ENCODE measurements around the gene DPP7. TPM values are rescaled to one million over a fixed set of nuclear protein-coding genes. Genes with fewer than 3 reads are reported as not detected.
A peak's percentile ranks its signal among the peaks of the same experiment; 100 is the strongest.
"Not testable (repeated sequence)": the region's sequence is repeated elsewhere in the genome, so short reads cannot be mapped to it uniquely, and the experiment has no call there.

DPP7 gene
- total RNA-seq, 1 donor from 2014 or later: 66.6 TPM

DNA sequence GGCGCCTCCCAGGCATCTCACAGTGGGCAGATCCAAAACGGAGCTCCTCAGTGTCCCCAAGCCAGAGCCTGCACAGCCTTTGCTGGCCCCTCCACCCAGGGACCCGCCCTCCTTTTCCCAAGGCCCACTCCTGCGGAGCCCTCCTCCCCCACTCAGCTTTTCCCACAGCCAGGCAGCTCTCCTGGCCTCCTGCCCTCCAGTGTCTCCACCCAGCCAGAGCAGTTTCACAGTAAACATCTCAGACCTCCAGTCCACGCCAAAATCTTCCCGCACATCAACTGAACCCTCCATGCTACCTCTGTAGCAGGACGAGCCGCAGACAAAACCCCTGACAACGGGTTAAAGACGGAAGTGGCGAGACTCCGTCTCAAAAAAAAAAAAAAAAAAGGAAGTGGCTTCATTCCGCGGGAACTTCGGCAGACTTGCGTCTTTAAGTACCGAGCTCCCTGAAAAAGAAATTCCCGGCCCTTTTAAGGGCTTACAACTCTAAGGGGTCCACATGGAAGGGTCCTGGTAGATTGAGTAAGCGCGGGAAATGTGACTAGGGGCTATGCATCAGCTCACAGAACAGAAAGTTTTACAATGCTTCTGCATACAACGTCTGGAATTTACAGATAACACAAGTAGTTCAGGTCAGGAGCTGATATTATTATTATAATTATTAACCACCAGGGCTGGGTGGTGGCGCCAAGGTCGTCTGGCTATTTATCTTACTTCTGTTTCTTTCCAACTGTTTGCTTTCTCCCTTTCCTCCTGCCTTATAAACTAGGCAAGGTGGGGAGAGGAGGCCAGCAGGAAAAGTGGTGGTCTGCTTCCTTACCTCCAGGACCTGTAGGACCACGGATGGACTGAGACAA, 13.0 kb upstream of the DPP7 start:
- Histone ChIP-seq H3K27me3 (ENCODE audit: control insufficient read depth, insufficient read depth, low read length) (no peaks in the 10 kb centered on the region), H3K4me3 (ENCODE audit: low read depth, low read length) (peak overlapping the region; percentile 8), H3K36me3 (ENCODE audit: control insufficient read depth, insufficient read depth, low read length) (no peaks in the 10 kb centered on the region)
- DNase-seq (ENCODE audit: low read depth) (peak; percentile 30), FAIRE-seq (no peak)
- no peak for TF ChIP-seq CTCF (IDR thresholded peaks at IDR 0.05; ENCODE audit: insufficient read depth, low read length, severe bottlenecking)

GRCh38 chr9:137126786-137127185, 12.3 kb upstream of the DPP7 start:
- H3K36me3 ChIP-seq (ENCODE audit: control insufficient read depth, insufficient read depth, low read length): no peaks in the 10 kb centered on the region
- no peak for DNase-seq (ENCODE audit: low read depth)
- no peak overlapping the region for H3K4me3 ChIP-seq (ENCODE audit: low read depth, low read length)
- no peak for FAIRE-seq
- no peak for TF ChIP-seq CTCF (IDR thresholded peaks at IDR 0.05; ENCODE audit: insufficient read depth, low read length, severe bottlenecking)
- no peaks in the 10 kb centered on the region for H3K27me3 ChIP-seq (ENCODE audit: control insufficient read depth, insufficient read depth, low read length)

- H3K27me3 ChIP-seq (ENCODE audit: control insufficient read depth, insufficient read depth, low read length); DNase-seq (ENCODE audit: low read depth); H3K4me3 ChIP-seq (ENCODE audit: low read depth, low read length); H3K36me3 ChIP-seq (ENCODE audit: control insufficient read depth, insufficient read depth, low read length); FAIRE-seq: not testable (repeated sequence)
These were observed 9.5 kb upstream of the DPP7 start for GRCh38 chr9:137123952-137124462.

DNA sequence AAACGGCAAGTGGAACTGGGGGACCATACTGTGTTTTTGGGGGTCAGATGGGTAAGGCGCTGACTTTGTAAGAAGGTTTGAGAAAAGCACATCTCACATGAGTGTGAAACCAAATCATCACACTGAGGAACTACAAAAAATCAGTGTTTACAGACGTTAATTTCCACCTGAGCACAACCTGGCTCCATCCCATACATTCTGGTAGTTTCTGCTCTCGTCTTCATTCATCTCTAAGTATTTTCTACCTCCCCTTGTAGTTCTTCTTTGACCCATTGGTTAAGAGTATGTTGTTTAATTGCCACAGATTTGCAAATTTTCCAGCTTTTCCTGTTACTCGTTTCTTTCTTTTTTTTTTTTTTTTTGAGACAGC, 8.9 kb upstream of the DPP7 start:
- no peaks in the 10 kb centered on the region for H3K27me3 ChIP-seq (ENCODE audit: control insufficient read depth, insufficient read depth, low read length)
- FAIRE-seq (no peak), DNase-seq (ENCODE audit: low read depth) (no peak)
- H3K36me3 ChIP-seq (ENCODE audit: control insufficient read depth, insufficient read depth, low read length): no peaks in the 10 kb centered on the region
- TF ChIP-seq CTCF (IDR thresholded peaks at IDR 0.05; ENCODE audit: insufficient read depth, low read length, severe bottlenecking): no peak
- H3K4me3 ChIP-seq (ENCODE audit: low read depth, low read length): no peak overlapping the region

- not testable (repeated sequence) for H3K4me3 ChIP-seq (ENCODE audit: low read depth, low read length); H3K36me3 ChIP-seq (ENCODE audit: control insufficient read depth, insufficient read depth, low read length); FAIRE-seq; H3K27me3 ChIP-seq (ENCODE audit: control insufficient read depth, insufficient read depth, low read length); DNase-seq (ENCODE audit: low read depth)
These were observed 8.4 kb upstream of the DPP7 start for GRCh38 chr9:137122796-137123467.

- H3K36me3 ChIP-seq (ENCODE audit: control insufficient read depth, insufficient read depth, low read length): not testable (repeated sequence)
These were observed 7.6 kb upstream of the DPP7 start for GRCh38 chr9:137121927-137122795.

GRCh38 chr9:137118092-137118603, 3.6 kb upstream of the DPP7 start:
- not testable (repeated sequence) for H3K36me3 ChIP-seq (ENCODE audit: control insufficient read depth, insufficient read depth, low read length); H3K4me3 ChIP-seq (ENCODE audit: low read depth, low read length); FAIRE-seq; DNase-seq (ENCODE audit: low read depth); H3K27me3 ChIP-seq (ENCODE audit: control insufficient read depth, insufficient read depth, low read length)

More at GRCh38 chr9:137121927-137122795, 7.6 kb upstream of the DPP7 start:
- DNase-seq (ENCODE audit: low read depth); FAIRE-seq; H3K27me3 ChIP-seq (ENCODE audit: control insufficient read depth, insufficient read depth, low read length); H3K4me3 ChIP-seq (ENCODE audit: low read depth, low read length): not testable (repeated sequence)

All from bronchial epithelial cell (primary cell).